Measurements from ENCODE around the gene AWAT2.

The AWAT2 gene

DNA sequence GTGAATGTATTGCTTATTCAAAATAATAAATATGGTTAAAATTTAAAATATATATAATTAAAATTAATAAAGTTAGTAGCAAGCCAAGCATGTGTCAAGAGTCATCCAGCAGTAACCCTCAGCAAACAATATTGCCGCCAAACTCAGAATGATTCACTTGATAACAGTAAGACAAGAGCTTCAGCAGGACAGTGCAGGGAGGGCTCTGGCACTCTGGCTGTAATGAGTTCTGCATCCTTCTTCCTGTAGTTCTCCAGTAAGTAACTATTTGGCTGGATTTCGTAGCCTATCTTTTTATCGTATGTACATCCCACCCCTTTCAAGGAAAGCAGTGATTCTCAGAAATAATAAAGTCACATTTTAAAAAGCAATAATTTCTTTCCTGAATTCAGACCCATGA is 30.1 kb upstream of the AWAT2 start:
- Histone ChIP-seq H3K79me2 (ENCODE audit: insufficient read depth, low read depth) (no peaks in the 10 kb centered on the region), H3K27me3 (ENCODE audit: insufficient read depth, low read depth) (no peaks in the 10 kb centered on the region), H3K9ac (no peak overlapping the region), H3K4me2 (no peak overlapping the region), H3K36me3 (ENCODE audit: insufficient read depth) (no peaks in the 10 kb centered on the region), H3K27ac (no peak overlapping the region), H4K20me1 (ENCODE audit: insufficient read depth) (no peaks in the 10 kb centered on the region), H2AFZ (ENCODE audit: low read depth) (no peak overlapping the region), H3K4me1 (ENCODE audit: low read depth, poor library complexity, severe bottlenecking) (no peaks in the 10 kb centered on the region), H3K4me3 (IDR thresholded peaks at IDR 0.05; ENCODE audit: insufficient read depth, low read depth, low read length) (no peak overlapping the region)
- TF ChIP-seq, protein P1, sequence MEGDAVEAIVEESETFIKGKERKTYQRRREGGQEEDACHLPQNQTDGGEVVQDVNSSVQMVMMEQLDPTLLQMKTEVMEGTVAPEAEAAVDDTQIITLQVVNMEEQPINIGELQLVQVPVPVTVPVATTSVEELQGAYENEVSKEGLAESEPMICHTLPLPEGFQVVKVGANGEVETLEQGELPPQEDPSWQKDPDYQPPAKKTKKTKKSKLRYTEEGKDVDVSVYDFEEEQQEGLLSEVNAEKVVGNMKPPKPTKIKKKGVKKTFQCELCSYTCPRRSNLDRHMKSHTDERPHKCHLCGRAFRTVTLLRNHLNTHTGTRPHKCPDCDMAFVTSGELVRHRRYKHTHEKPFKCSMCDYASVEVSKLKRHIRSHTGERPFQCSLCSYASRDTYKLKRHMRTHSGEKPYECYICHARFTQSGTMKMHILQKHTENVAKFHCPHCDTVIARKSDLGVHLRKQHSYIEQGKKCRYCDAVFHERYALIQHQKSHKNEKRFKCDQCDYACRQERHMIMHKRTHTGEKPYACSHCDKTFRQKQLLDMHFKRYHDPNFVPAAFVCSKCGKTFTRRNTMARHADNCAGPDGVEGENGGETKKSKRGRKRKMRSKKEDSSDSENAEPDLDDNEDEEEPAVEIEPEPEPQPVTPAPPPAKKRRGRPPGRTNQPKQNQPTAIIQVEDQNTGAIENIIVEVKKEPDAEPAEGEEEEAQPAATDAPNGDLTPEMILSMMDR (conservative IDR thresholded peaks at IDR 0.05; ENCODE audit: low read depth, low read length) = no peak

DNA sequence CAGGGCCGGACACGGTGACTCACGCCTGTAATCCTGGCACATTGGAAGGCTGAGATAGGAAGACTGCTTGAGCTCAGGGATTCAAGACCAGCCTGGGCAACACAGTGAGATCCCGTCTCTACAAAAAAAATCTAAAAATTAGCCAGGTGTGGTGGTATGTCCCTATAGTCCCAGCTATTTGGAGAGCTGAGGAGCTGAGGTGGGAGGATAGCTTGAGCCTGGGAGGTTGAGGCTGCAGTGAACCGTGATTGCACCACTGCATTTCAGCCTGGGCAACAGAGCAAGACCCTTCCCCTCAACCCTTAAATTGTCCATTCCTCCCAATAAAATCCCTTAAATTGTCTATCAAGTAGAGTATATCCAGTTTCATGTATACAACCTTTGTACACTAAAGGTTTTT is 29.6 kb upstream of the AWAT2 start:
- no peak overlapping the region for H3K4me3 ChIP-seq (IDR thresholded peaks at IDR 0.05; ENCODE audit: insufficient read depth, low read depth, low read length)
- no peaks in the 10 kb centered on the region for H4K20me1 ChIP-seq (ENCODE audit: insufficient read depth)
- no peaks in the 10 kb centered on the region for H3K79me2 ChIP-seq (ENCODE audit: insufficient read depth, low read depth)
- no peak overlapping the region for H2AFZ ChIP-seq (ENCODE audit: low read depth)
- H3K27ac ChIP-seq = no peak overlapping the region
- TF ChIP-seq, protein P1 (conservative IDR thresholded peaks at IDR 0.05; ENCODE audit: low read depth, low read length) = no peak
- H3K4me1 ChIP-seq (ENCODE audit: low read depth, poor library complexity, severe bottlenecking) = no peaks in the 10 kb centered on the region
- H3K27me3 ChIP-seq (ENCODE audit: insufficient read depth, low read depth) = no peaks in the 10 kb centered on the region
- no peak overlapping the region for H3K4me2 ChIP-seq
- no peaks in the 10 kb centered on the region for H3K36me3 ChIP-seq (ENCODE audit: insufficient read depth)
- no peak overlapping the region for H3K9ac ChIP-seq

DNA sequence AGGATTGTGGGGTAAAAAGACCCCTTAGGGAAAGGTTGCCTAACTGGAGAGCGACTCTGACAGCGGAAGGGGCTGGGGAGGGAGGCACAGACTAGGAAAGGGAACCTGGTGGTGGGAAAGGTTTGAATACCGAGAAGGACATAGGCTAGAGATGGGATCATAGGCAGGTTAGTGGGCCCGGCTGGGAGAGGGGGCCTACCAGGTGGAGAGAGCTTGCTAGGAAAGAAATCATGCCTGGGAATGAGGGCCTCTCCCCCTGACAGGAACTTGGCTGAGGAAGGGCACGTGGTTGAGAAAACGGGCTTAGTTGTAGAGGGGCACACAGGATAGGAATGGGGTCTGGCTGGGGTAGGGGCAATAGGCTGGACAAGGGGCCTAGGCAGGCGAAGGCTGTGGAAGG is 16.9 kb upstream of the AWAT2 start:
- no peaks in the 10 kb centered on the region for H3K4me1 ChIP-seq (ENCODE audit: low read depth, poor library complexity, severe bottlenecking)
- no peaks in the 10 kb centered on the region for H3K79me2 ChIP-seq (ENCODE audit: insufficient read depth, low read depth)
- no peak overlapping the region for H3K27ac ChIP-seq
- no peaks in the 10 kb centered on the region for H3K36me3 ChIP-seq (ENCODE audit: insufficient read depth)
- H3K27me3 ChIP-seq (ENCODE audit: insufficient read depth, low read depth) = no peaks in the 10 kb centered on the region
- H4K20me1 ChIP-seq (ENCODE audit: insufficient read depth) = no peaks in the 10 kb centered on the region
- no peak overlapping the region for H2AFZ ChIP-seq (ENCODE audit: low read depth)
- TF ChIP-seq, protein P1 (conservative IDR thresholded peaks at IDR 0.05; ENCODE audit: low read depth, low read length) = no peak
- no peak overlapping the region for H3K9ac ChIP-seq
- H3K4me2 ChIP-seq = no peak overlapping the region
- H3K4me3 ChIP-seq (IDR thresholded peaks at IDR 0.05; ENCODE audit: insufficient read depth, low read depth, low read length) = no peak overlapping the region

DNA sequence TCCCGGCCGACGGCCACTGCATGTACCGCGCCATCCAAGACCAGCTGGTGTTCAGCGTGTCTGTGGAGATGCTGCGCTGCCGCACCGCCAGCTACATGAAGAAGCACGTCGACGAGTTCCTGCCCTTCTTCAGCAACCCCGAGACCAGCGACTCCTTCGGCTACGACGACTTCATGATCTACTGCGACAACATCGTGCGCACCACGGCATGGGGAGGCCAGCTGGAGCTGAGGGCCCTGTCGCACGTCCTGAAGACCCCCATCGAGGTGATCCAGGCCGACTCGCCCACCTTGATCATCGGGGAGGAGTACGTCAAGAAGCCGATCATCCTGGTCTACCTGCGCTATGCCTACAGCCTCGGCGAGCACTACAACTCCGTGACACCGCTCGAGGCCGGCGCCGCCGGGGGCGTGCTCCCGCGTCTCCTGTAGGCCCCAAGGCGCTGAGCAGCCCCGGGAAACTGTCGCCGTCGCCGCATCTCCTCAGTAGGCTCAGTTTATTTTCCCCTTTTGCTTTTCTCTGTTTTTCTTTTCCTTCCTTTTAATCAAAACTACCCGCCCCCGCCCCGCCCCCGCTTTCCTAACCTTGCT is 13.3 kb upstream of the AWAT2 start:
- Histone ChIP-seq H3K4me2 (no peak overlapping the region), H3K4me1 (ENCODE audit: low read depth, poor library complexity, severe bottlenecking) (no peaks in the 10 kb centered on the region), H3K36me3 (ENCODE audit: insufficient read depth) (no peaks in the 10 kb centered on the region), H3K4me3 (IDR thresholded peaks at IDR 0.05; ENCODE audit: insufficient read depth, low read depth, low read length) (no peak overlapping the region), H4K20me1 (ENCODE audit: insufficient read depth) (no peaks in the 10 kb centered on the region), H3K27me3 (ENCODE audit: insufficient read depth, low read depth) (no peaks in the 10 kb centered on the region), H3K79me2 (ENCODE audit: insufficient read depth, low read depth) (no peaks in the 10 kb centered on the region), H3K27ac (no peak overlapping the region), H3K9ac (no peak overlapping the region), H2AFZ (ENCODE audit: low read depth) (no peak overlapping the region)
- TF ChIP-seq, protein P1 (conservative IDR thresholded peaks at IDR 0.05; ENCODE audit: low read depth, low read length) = no peak

All from KMS-11 (cell line).